ENCODE results near the gene FRMD4A.

GRCh38 chr10:14198078-14198477, 132.6 kb downstream of the FRMD4A start:
- TF ChIP-seq CTCF (conservative IDR thresholded peaks at IDR 0.05; ENCODE audit: low read length) (no peak), EZH2phosphoT487 (IDR thresholded peaks at IDR 0.05; ENCODE audit: borderline replicate concordance, low read depth, low read length) (no peak)
